Astrocyte (in vitro differentiated cells and primary cell): ENCODE measurements around the gene RBAK. TPM values are rescaled to one million over a fixed set of nuclear protein-coding genes. Genes with fewer than 3 reads are reported as not detected.
"Not testable (repeated sequence)": the region's sequence is repeated elsewhere in the genome, so short reads cannot be mapped to it uniquely, and the experiment has no call there.

Experiments used
- DNase-seq: peaks from one replicate; pipeline ENCODE4 v3.0.0-alpha.2; 2010; ENCODE audit warnings: low read depth
- FAIRE-seq: peaks from 2 replicates; lab custom pipeline; 2011; peaks lifted over from hg19 to GRCh38; lab: Jason Lieb, UNC
- H2AFZ ChIP-seq: 2 replicates; pipeline ENCODE4 v1.6.0; 2012; ENCODE audit warnings: low read depth, low read length, inconsistent platforms
- H3K27ac ChIP-seq: 2 replicates; pipeline ENCODE4 v1.5.1; 2011; ENCODE audit warnings: low read depth, low read length, inconsistent platforms
- H3K27me3 ChIP-seq: 2 replicates; pipeline ENCODE4 v1.6.0; 2011; ENCODE audit warnings: low read length, inconsistent platforms; ENCODE audit not compliant: insufficient read depth
- H3K36me3 ChIP-seq: 2 replicates; pipeline ENCODE4 v1.5.1; 2011; ENCODE audit warnings: low read length, inconsistent platforms; ENCODE audit not compliant: insufficient read depth
- H3K4me1 ChIP-seq: 2 replicates; pipeline ENCODE4 v1.5.1; 2011; ENCODE audit warnings: low read length, inconsistent platforms; ENCODE audit not compliant: insufficient read depth
- H3K4me2 ChIP-seq: 2 replicates; pipeline ENCODE4 v1.6.0; 2012; ENCODE audit warnings: low read length, inconsistent platforms
- H3K4me3 ChIP-seq: 2 replicates; pipeline ENCODE4 v1.5.1; 2011; ENCODE audit warnings: low read depth, mild to moderate bottlenecking, low read length, inconsistent platforms; ENCODE audit not compliant: insufficient read depth
- H3K79me2 ChIP-seq: 2 replicates; pipeline ENCODE4 v1.6.0; 2012; ENCODE audit warnings: mild to moderate bottlenecking, low read length, inconsistent platforms; ENCODE audit not compliant: insufficient read depth
- H3K9ac ChIP-seq: 2 replicates; pipeline ENCODE4 v1.6.0; 2012; ENCODE audit warnings: mild to moderate bottlenecking, low read length, inconsistent platforms
- H3K9me3 ChIP-seq: 2 replicates; pipeline ENCODE4 v1.5.1; 2012; ENCODE audit warnings: low read depth, mild to moderate bottlenecking, low read length, inconsistent platforms; ENCODE audit not compliant: insufficient read depth
- H4K20me1 ChIP-seq: 2 replicates; pipeline ENCODE4 v1.6.0; 2012; ENCODE audit warnings: low read length, inconsistent platforms; ENCODE audit not compliant: insufficient read depth
- H3K27ac Mint-ChIP-seq: one replicate; pipeline ENCODE4 v1.8.0; 2021; ENCODE audit warnings: mild to moderate bottlenecking, mixed read lengths; ENCODE audit not compliant: unreplicated experiment
- H3K27me3 Mint-ChIP-seq: one replicate; pipeline ENCODE4 v1.8.0; 2021; ENCODE audit warnings: low read depth, mixed read lengths; ENCODE audit not compliant: unreplicated experiment
- H3K36me3 Mint-ChIP-seq: one replicate; pipeline ENCODE4 v1.8.0; 2021; ENCODE audit warnings: low read depth, mixed read lengths; ENCODE audit not compliant: unreplicated experiment
- H3K4me1 Mint-ChIP-seq: one replicate; pipeline ENCODE4 v1.8.0; 2021; ENCODE audit warnings: low read depth, mixed read lengths; ENCODE audit not compliant: unreplicated experiment
- H3K4me3 Mint-ChIP-seq: one replicate; pipeline ENCODE4 v1.8.0; 2021; ENCODE audit warnings: mild to moderate bottlenecking, moderate library complexity, mixed read lengths; ENCODE audit not compliant: unreplicated experiment
- H3K9me3 Mint-ChIP-seq: one replicate; pipeline ENCODE4 v1.8.0; 2021; ENCODE audit warnings: mild to moderate bottlenecking, mixed read lengths; ENCODE audit not compliant: unreplicated experiment
- EZH2 ChIP-seq: IDR thresholded peaks from 2 replicates; pipeline ENCODE4 v1.6.1; 2012; ENCODE audit warnings: mild to moderate bottlenecking, low read length, inconsistent platforms; ENCODE audit not compliant: insufficient read depth
- total RNA-seq: library from RNA; stranded (reverse); gene quantifications from 2 replicates; pipeline ENCODE4 v1.2.1, GENCODE V29; 2021
- TF ChIP-seq, protein P1 (sequence below): IDR thresholded peaks from 2 replicates; pipeline ENCODE4 v1.5.1; 2011; ENCODE audit warnings: low read depth, mild to moderate bottlenecking, inconsistent platforms, low read length, moderate library complexity; ENCODE audit not compliant: insufficient read depth

The RBAK gene
- total RNA-seq, 1 donor from 2014 or later = 12.0 TPM

DNA sequence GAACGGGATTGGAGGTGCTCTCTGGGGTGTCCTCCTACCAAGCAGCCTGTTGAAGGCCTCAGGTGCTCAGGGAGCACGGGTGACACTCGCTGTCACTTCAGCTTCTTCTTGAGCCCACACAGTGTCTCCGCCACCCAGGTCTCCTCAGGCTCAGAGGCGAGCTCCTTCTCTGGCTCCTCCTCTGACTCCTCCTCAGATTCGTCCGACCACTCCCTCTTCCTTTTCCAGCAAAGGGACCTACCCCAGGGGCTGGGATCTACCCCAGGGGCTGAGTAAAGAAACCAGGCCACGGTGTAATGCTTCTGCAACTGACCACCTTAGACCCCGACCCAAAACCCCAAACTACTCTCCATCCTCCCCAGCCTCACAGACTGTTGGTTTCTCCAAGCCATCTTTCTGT lies 9.2 kb upstream of the RBAK start:
- no peaks in the 10 kb centered on the region for H3K36me3 ChIP-seq
- no peak overlapping the region for H2AFZ ChIP-seq
- H3K79me2 ChIP-seq = no peaks in the 10 kb centered on the region
- H3K4me1 Mint-ChIP-seq = no peaks in the 10 kb centered on the region
- FAIRE-seq = no peak
- peaks cover 15% of the 10 kb centered on the region for H3K36me3 Mint-ChIP-seq
- H3K9ac ChIP-seq = no peak overlapping the region
- no peak overlapping the region for H3K4me3 ChIP-seq
- H4K20me1 ChIP-seq = no peaks in the 10 kb centered on the region
- TF ChIP-seq, protein P1, sequence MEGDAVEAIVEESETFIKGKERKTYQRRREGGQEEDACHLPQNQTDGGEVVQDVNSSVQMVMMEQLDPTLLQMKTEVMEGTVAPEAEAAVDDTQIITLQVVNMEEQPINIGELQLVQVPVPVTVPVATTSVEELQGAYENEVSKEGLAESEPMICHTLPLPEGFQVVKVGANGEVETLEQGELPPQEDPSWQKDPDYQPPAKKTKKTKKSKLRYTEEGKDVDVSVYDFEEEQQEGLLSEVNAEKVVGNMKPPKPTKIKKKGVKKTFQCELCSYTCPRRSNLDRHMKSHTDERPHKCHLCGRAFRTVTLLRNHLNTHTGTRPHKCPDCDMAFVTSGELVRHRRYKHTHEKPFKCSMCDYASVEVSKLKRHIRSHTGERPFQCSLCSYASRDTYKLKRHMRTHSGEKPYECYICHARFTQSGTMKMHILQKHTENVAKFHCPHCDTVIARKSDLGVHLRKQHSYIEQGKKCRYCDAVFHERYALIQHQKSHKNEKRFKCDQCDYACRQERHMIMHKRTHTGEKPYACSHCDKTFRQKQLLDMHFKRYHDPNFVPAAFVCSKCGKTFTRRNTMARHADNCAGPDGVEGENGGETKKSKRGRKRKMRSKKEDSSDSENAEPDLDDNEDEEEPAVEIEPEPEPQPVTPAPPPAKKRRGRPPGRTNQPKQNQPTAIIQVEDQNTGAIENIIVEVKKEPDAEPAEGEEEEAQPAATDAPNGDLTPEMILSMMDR = no peak
- TF ChIP-seq EZH2 = no peak
- no peak for DNase-seq
- no peaks in the 10 kb centered on the region for H3K9me3 ChIP-seq
- H3K27me3 Mint-ChIP-seq = peaks cover 18% of the 10 kb centered on the region
- H3K27ac Mint-ChIP-seq = no peak overlapping the region
- H3K4me1 ChIP-seq = no peaks in the 10 kb centered on the region
- H3K27me3 ChIP-seq = no peaks in the 10 kb centered on the region
- H3K4me3 Mint-ChIP-seq = no peak overlapping the region
- H3K4me2 ChIP-seq = no peak overlapping the region
- H3K27ac ChIP-seq = no peak overlapping the region
- peaks cover 12% of the 10 kb centered on the region for H3K9me3 Mint-ChIP-seq

DNA sequence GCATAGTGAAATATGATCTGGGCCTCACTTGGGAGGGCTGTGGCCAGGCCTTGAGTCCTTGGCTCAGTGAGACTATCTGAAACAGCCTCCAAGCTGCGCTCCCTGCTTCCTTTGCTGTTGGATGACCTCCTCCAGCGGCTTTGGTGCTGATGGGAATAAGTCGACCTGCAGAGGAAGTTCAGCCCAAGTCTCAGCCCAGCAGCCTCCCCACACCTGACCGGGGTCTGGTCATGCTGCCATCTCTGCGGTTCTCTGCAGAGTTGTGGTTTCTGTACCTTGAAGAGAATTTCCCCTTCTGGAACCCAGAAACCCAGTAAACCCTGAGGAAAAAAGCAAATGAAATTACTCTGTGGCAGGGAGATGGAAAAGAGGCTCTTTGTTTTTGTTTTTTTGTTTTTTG lies 4.6 kb upstream of the RBAK start:
- TF ChIP-seq EZH2 = no peak
- TF ChIP-seq, protein P1 = no peak
- no peak for FAIRE-seq

DNA sequence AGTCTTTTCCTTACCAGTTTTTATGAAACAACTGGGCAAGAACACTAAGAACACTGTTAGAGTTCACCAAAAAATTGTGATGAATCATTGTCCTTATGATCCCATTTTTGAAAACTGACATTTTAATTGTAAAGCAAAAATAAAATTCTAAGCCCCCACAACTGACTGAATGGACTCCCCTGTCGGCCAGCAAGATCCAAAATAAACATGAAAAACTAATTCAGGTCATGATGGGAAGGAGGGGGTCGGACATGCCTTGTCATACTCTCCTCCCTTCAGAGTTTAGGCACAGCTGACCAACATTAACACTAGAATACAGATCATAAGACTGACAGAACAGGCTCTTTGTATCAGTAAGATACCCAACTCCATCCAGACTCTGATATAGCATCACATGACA lies 2.0 kb upstream of the RBAK start:
- Histone ChIP-seq H3K27me3 (no peaks in the 10 kb centered on the region), H3K9me3 (no peaks in the 10 kb centered on the region), H3K4me3 (no peak overlapping the region), H3K4me2 (no peak overlapping the region), H2AFZ (no peak overlapping the region), H3K36me3 (no peaks in the 10 kb centered on the region), H3K4me1 (peaks cover 4% of the 10 kb centered on the region), H4K20me1 (no peaks in the 10 kb centered on the region), H3K27ac (no peak overlapping the region), H3K79me2 (peaks cover 16% of the 10 kb centered on the region), H3K9ac (no peak overlapping the region)
- H3K4me3 Mint-ChIP-seq = no peak overlapping the region
- H3K4me1 Mint-ChIP-seq = no peaks in the 10 kb centered on the region
- H3K9me3 Mint-ChIP-seq = peaks cover 3% of the 10 kb centered on the region
- peaks cover 5% of the 10 kb centered on the region for H3K36me3 Mint-ChIP-seq
- H3K27ac Mint-ChIP-seq = no peak overlapping the region
- TF ChIP-seq EZH2 = no peak
- TF ChIP-seq, protein P1 = no peak
- DNase-seq = no peak
- FAIRE-seq = no peak
- H3K27me3 Mint-ChIP-seq = no peaks in the 10 kb centered on the region

More for the DNA sequence above, 4.6 kb upstream of the RBAK start:
- Histone ChIP-seq H4K20me1 (no peaks in the 10 kb centered on the region), H3K4me3 (no peak overlapping the region), H3K79me2 (peaks cover 4% of the 10 kb centered on the region), H3K36me3 (no peaks in the 10 kb centered on the region), H3K4me1 (peaks cover 4% of the 10 kb centered on the region), H3K9me3 (no peaks in the 10 kb centered on the region), H3K4me2 (no peak overlapping the region), H3K9ac (no peak overlapping the region), H3K27ac (no peak overlapping the region), H2AFZ (no peak overlapping the region), H3K27me3 (no peaks in the 10 kb centered on the region)
- Mint-ChIP-seq H3K4me1 (no peaks in the 10 kb centered on the region), H3K27me3 (no peaks in the 10 kb centered on the region), H3K36me3 (peaks cover 14% of the 10 kb centered on the region), H3K4me3 (no peak overlapping the region), H3K27ac (no peak overlapping the region), H3K9me3 (peaks cover 11% of the 10 kb centered on the region)
- no peak for DNase-seq

DNA sequence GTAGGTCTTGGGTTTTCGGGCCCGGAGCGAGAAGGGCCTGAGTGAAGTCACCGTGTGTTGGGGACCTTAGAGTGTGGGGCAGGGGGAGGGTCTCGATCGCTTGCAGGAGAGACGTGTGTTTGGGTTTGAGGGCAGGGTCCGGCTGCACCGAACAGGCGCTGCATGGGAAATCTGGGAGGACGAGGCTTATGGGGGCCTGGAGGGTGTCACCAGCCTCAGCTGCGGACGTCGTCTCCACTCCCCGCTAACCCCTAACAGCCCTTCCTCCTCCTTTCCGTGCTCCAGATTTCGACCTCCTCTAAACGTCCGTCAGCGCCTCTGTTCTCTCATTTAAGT lies 705 bp downstream of the RBAK start:
- peak overlapping the region; percentile 75 for H3K4me3 ChIP-seq
- not testable (repeated sequence) for H3K4me1 Mint-ChIP-seq, DNase-seq, H3K27me3 ChIP-seq, H3K9me3 ChIP-seq, H3K27me3 Mint-ChIP-seq, H3K9me3 Mint-ChIP-seq, FAIRE-seq, H4K20me1 ChIP-seq, H3K4me1 ChIP-seq
- Mint-ChIP-seq H3K27ac (peak overlapping the region; percentile 79), H3K4me3 (peak overlapping the region; percentile 93), H3K36me3 (peaks cover 21% of the 10 kb centered on the region)
- H2AFZ ChIP-seq = peak overlapping the region; percentile 99
- H3K79me2 ChIP-seq = peaks cover 32% of the 10 kb centered on the region
- peak overlapping the region; percentile 97 for H3K4me2 ChIP-seq
- peak overlapping the region; percentile 92 for H3K9ac ChIP-seq
- H3K27ac ChIP-seq = peak overlapping the region; percentile 77
- H3K36me3 ChIP-seq = peaks cover 11% of the 10 kb centered on the region
